HepG2 (cell line): Measurements from ENCODE around the gene MRPS21. TPM values are rescaled to one million over a fixed set of nuclear protein-coding genes. Genes with fewer than 3 reads are reported as not detected.
A peak's percentile ranks its signal among the peaks of the same experiment; 100 is the strongest.

Experiments
- ATAC-seq: fragments of 200-7000 bp; cut with Tn5 transposase; 3 replicates; pipeline ENCODE4 v1.9.1; 2020; ENCODE audit warnings: mild to moderate bottlenecking, moderate library complexity
- BruUV-seq: library from RNA; stranded (reverse); fragments of 400-500 nt; replicated peaks from 2 replicates; lab custom pipeline; 2021; lab: Mats Ljungman, UMichigan
- CTCF ChIA-PET: fragments of 300-600 bp; formaldehyde crosslinking; extraction: SDS; loops from one replicate; lab custom pipeline; 2021; ENCODE audit warnings: low total read pairs, inconsistent platforms, low intra/inter-chr PET ratio; lab: Yijun Ruan, JAX
- POLR2A ChIA-PET: fragments of 350-600 bp; sonication (Branson Sonifier 250); formaldehyde crosslinking; loops from one replicate; lab custom pipeline; 2020; ENCODE audit warnings: antibody characterized with exemption, inconsistent platforms; lab: Yijun Ruan, JAX
- DNase-seq: peaks from one replicate; pipeline ENCODE4 v3.0.0-alpha.2; 2015; ENCODE audit warnings: low spot score
- FAIRE-seq: peaks from 3 replicates; lab custom pipeline; 2011; peaks lifted over from hg19 to GRCh38; lab: Jason Lieb, UNC
- H2AFZ ChIP-seq: one replicate; pipeline ENCODE4 v1.6.1; 2011; ENCODE audit warnings: low read length, inconsistent platforms
- H3K27ac ChIP-seq: fragments of 300-600 bp; 3 replicates; pipeline ENCODE4 v1.8.0; 2011; ENCODE audit warnings: mixed run types, mild to moderate bottlenecking, mixed read lengths, low read length, inconsistent platforms; ENCODE audit not compliant: insufficient read depth; ENCODE audit errors: extremely low read length
- H3K27me3 ChIP-seq, 2 experiments: fragments of 200-600 bp in 1 of 2; 2 replicates in 1 of 2; 3 replicates in 1 of 2; pipeline versions ENCODE4 v1.6.0 to v1.8.0; 2011; ENCODE audit warnings: low read length in 2 of 2, mild to moderate bottlenecking in 2 of 2, moderate library complexity in 2 of 2, inconsistent platforms in 1 of 2; ENCODE audit not compliant: insufficient read depth in 2 of 2, control insufficient read depth in 1 of 2
- H3K36me3 ChIP-seq, 2 experiments: fragments of 200-600 bp in 1 of 2; replicated peaks in 1 of 2; 2 replicates in 1 of 2; 3 replicates in 1 of 2; pipeline versions ENCODE4 v1.5.1 to v1.8.0; 2011; ENCODE audit warnings: low read length in 2 of 2, inconsistent platforms in 1 of 2; ENCODE audit not compliant: insufficient read depth in 2 of 2, control insufficient read depth in 1 of 2
- H3K4me1 ChIP-seq: 2 replicates; pipeline ENCODE4 v1.5.1; 2012; ENCODE audit warnings: low read length, inconsistent platforms; ENCODE audit not compliant: insufficient read depth
- H3K4me2 ChIP-seq: 2 replicates; pipeline ENCODE4 v1.6.0; 2011; ENCODE audit warnings: low read depth, low read length, inconsistent platforms
- H3K4me3 ChIP-seq, 3 experiments: fragments of 200-600 bp in 1 of 3; sonication (generic), shearing (Covaris generic) in 1 of 3; replicated peaks in 1 of 3; 2 replicates each; pipeline ENCODE4 v1.5.1; 2011 to 2016; ENCODE audit warnings: low read length in 3 of 3, inconsistent platforms in 2 of 3, low read depth in 2 of 3, mild to moderate bottlenecking in 2 of 3, control low read depth in 1 of 3, mixed read lengths in 1 of 3; ENCODE audit not compliant: insufficient read depth in 1 of 3
- H3K79me2 ChIP-seq: one replicate; pipeline ENCODE4 v1.6.1; 2011; ENCODE audit warnings: low read length, inconsistent platforms; ENCODE audit not compliant: insufficient read depth
- H3K9ac ChIP-seq: 2 replicates; pipeline ENCODE4 v1.6.0; 2011; ENCODE audit warnings: mild to moderate bottlenecking, low read depth, low read length, inconsistent platforms; ENCODE audit not compliant: insufficient read depth
- H3K9me3 ChIP-seq: 2 replicates; pipeline ENCODE4 v1.5.1; 2012; ENCODE audit warnings: mild to moderate bottlenecking, low read length
- H4K20me1 ChIP-seq: 2 replicates; pipeline ENCODE4 v1.6.0; 2011; ENCODE audit warnings: inconsistent platforms, mild to moderate bottlenecking, low read length, moderate library complexity; ENCODE audit not compliant: insufficient read depth
- HES4 ChIP-seq: sonication (generic); formaldehyde crosslinking; IDR thresholded peaks from 2 replicates; pipeline ENCODE4 v1.9.0; 2021; ENCODE audit warnings: mild to moderate bottlenecking, missing genetic modification reagents, borderline replicate concordance
- SIN3A ChIP-seq: IDR thresholded peaks from 2 replicates; pipeline ENCODE4 v1.6.1; 2011; ENCODE audit warnings: low read depth, mild to moderate bottlenecking, control low read depth, low read length, borderline replicate concordance
- SIX4 ChIP-seq: sonication (generic); formaldehyde crosslinking; IDR thresholded peaks from 2 replicates; pipeline ENCODE4 v1.4.0; 2020; ENCODE audit warnings: missing genetic modification reagents
- ZC3H13 ChIP-seq: sonication (generic); formaldehyde crosslinking; IDR thresholded peaks from 2 replicates; pipeline ENCODE4 v1.8.1; 2023; ENCODE audit warnings: mild to moderate bottlenecking, missing genetic modification reagents, moderate library complexity
- ZFP37 ChIP-seq: sonication (generic); formaldehyde crosslinking; IDR thresholded peaks from 2 replicates; pipeline ENCODE4 v1.4.0; 2020; ENCODE audit warnings: missing genetic modification reagents, borderline replicate concordance
- ZNF280B ChIP-seq: sonication (generic); formaldehyde crosslinking; IDR thresholded peaks from 2 replicates; pipeline ENCODE4 v1.5.0; 2020; ENCODE audit warnings: missing genetic modification reagents, mild to moderate bottlenecking, borderline replicate concordance
- ZNF691 ChIP-seq: sonication (generic); formaldehyde crosslinking; IDR thresholded peaks from 2 replicates; pipeline ENCODE4 v1.4.0; 2020; ENCODE audit warnings: missing genetic modification reagents, low read depth, mild to moderate bottlenecking, borderline replicate concordance
- ZNF790 ChIP-seq: sonication (generic); formaldehyde crosslinking; IDR thresholded peaks from 2 replicates; pipeline ENCODE4 v1.8.0; 2022; ENCODE audit warnings: missing genetic modification reagents, mild to moderate bottlenecking, borderline replicate concordance
- ZSCAN5A ChIP-seq: sonication (generic); formaldehyde crosslinking; IDR thresholded peaks from 2 replicates; pipeline ENCODE4 v1.8.0; 2022; ENCODE audit warnings: mild to moderate bottlenecking, missing genetic modification reagents, borderline replicate concordance
- WGBS: methylation state at CpG from one replicate; pipeline ENCODE4 v1.1.6; 2017; ENCODE audit warnings: low lambda C conversion rate; 5-methylcytosine and 5-hydroxymethylcytosine counted together
- in situ Hi-C: cut with HindIII; loops from 2 replicates; pipeline ENCODE4 v1.10.0; 2017; ENCODE audit warnings: low pct_unique_long_range_greater_than_20kb; ENCODE audit not compliant: extremely low pct_ligation_motif_present
- intact Hi-C: fragments of 100-400 bp; cut with micrococcal nuclease; formaldehyde crosslinking; loops from one replicate; pipeline ENCODE4 v1.10.0; 2022; ENCODE audit not compliant: unreplicated experiment
- polyA plus RNA-seq, 8 experiments: library from polyadenylated mRNA; depleted of rRNA in 3 of 8; stranded (reverse) in 7 of 8; unstranded in 1 of 8; fragments of >200 nt; fragmentation: Illumina TruSeq in 4 of 8; extraction: Trizol in 4 of 8; gene quantifications; 2 replicates each; pipeline versions ENCODE4 v1.2.1 to v1.2.3, GENCODE V29; 2011 to 2016; ENCODE audit warnings: low read depth in 4 of 8, missing spikeins in 1 of 8, mixed read lengths in 1 of 8; ENCODE audit not compliant: insufficient read depth in 1 of 8
- total RNA-seq, 5 experiments: library from RNA; depleted of rRNA; stranded (reverse); fragments of >200 nt; fragmentation: Illumina TruSeq; extraction: Trizol; gene quantifications; 2 replicates each; pipeline ENCODE4 v1.2.3, GENCODE V29; 2016; ENCODE audit warnings: low read depth in 1 of 5

Gene MRPS21
- total and polyA plus RNA-seq, 2 of the 13 experiments (the other 11 are each of a cell fraction or from before 2014, with no cell fraction given) = 59.4 to 64.2 TPM

GRCh38 chr1:150259217-150259616, 34.4 kb upstream of the MRPS21 start:
- no TSS peak for BruUV-seq
- no peaks in the 10 kb centered on the region for H3K9me3 ChIP-seq
- DNase-seq = no peak
- peak overlapping the region; percentile 73 for H3K27ac ChIP-seq
- no peaks in the 10 kb centered on the region for H3K79me2 ChIP-seq
- POLR2A ChIA-PET = interaction anchor here (0.9 to 5.0 kb wide), 3 partner anchors 9 to 105 kb away, joined by 3 to 32 read pairs (median 4); partner anchors contain the start of genes APH1A and RPRD2
- peaks cover 0 to 1% of the 10 kb centered on the region in 2 experiments; a peak in 2 of 5 replicates for H3K36me3 ChIP-seq
- peak overlapping the region; percentile 47; the same call in 1 of the 2 replicates for H3K9ac ChIP-seq
- H4K20me1 ChIP-seq = no peaks in the 10 kb centered on the region
- FAIRE-seq = no peak
- no peak for ATAC-seq
- TF ChIP-seq ZNF790 = no peak
- H2AFZ ChIP-seq = no peak overlapping the region
- no peaks in the 10 kb centered on the region; a peak in 1 of 5 replicates for H3K27me3 ChIP-seq
- intact Hi-C loops (loop anchor here (10.0 kb wide), 1 partner anchor 296 kb away; no protein-coding TSS in a partner anchor), in situ Hi-C loops (loop anchor here (5.0 to 10.0 kb wide), 3 partner anchors 38 to 276 kb away; no protein-coding TSS in a partner anchor)
- H3K4me1 ChIP-seq = peaks cover 45% of the 10 kb centered on the region
- peak overlapping the region; percentile 98 for H3K4me2 ChIP-seq
- CTCF ChIA-PET = no interaction called here
- whole genome bisulfite sequencing = 8% methylated on average over 2 of the region's 4 CpGs
- peak overlapping the region; percentile 42 to 78 (median 53) for H3K4me3 ChIP-seq

DNA sequence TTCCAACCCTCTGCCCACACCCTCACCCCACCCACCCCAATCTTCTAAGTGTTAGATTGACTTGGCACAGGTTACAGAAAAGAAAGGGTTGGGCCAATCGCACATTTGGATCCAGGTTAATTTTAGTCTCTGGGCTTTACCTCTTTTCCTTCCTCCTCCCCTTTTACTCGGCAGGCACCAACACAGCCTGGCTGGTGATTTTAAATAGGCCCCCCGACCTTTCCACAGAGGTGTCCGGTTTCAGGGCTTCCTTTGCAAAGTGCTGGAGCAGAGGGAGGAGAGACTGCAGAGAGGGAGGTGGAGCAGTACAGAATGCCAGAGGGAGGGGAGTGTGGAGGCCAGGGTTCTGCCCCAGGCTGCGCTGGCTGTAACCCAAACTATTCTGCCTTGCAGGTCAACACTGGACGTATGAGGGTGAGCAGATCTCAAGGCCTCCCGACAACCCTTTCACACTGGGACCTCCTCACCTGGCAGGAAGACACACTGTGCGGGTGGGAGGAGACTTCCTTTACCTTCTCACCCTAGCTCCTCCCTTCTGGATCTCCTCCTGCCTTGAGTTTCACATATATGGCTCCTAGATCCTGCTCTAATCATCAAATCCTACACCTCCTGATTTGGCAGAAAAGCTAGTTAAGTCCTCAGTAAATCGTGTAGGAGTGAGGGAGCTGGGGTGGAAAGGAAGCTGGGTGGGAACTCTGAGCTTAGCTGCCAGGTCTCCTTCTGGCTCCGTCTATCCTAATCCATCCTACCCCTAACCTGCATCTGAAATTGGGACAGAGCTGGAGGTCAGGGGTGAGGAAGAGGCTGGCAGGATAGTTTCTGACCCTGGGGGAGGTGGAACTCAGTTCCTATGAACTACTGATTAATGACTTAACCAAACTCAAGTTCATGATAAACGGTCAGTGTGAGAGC, 33.6 kb upstream of the MRPS21 start:
- H2AFZ ChIP-seq = peak overlapping the region; percentile 31
- no peaks in the 10 kb centered on the region for H3K79me2 ChIP-seq
- ChIA-PET CTCF (no interaction called here), POLR2A (interaction anchor here (0.9 to 5.0 kb wide), 4 partner anchors 9 to 104 kb away, joined by 3 to 32 read pairs (median 4); partner anchors contain the start of genes APH1A and RPRD2)
- H3K4me1 ChIP-seq = peaks cover 45% of the 10 kb centered on the region
- H3K27me3 ChIP-seq = no peaks in the 10 kb centered on the region; a peak in 1 of 5 replicates
- H3K4me2 ChIP-seq = peak overlapping the region; percentile 98
- ATAC-seq (peak; percentile 78), DNase-seq (peak; percentile 79), FAIRE-seq (peak; percentile 90)
- in situ Hi-C loops (loop anchor here (5.0 to 10.0 kb wide), 3 partner anchors 37 to 275 kb away; no protein-coding TSS in a partner anchor), intact Hi-C loops (loop anchor here (10.0 kb wide), 1 partner anchor 295 kb away; no protein-coding TSS in a partner anchor)
- no peaks in the 10 kb centered on the region for H3K9me3 ChIP-seq
- peak overlapping the region; percentile 73 for H3K27ac ChIP-seq
- H3K36me3 ChIP-seq = peaks cover 1 to 5% of the 10 kb centered on the region in 2 experiments; a peak in 2 of 5 replicates
- no TSS peak for BruUV-seq
- H4K20me1 ChIP-seq = no peaks in the 10 kb centered on the region
- 15% methylated on average over 11 of the region's 11 CpGs for WGBS
- H3K4me3 ChIP-seq = peak overlapping the region; percentile 42 to 78 (median 53); a peak in 5 of 6 replicates
- peak overlapping the region; percentile 47; the same call in 1 of the 2 replicates for H3K9ac ChIP-seq
- TF ChIP-seq ZSCAN5A (CRISPR knock-in tag) (no peak), ZNF280B (CRISPR knock-in tag) (no peak), ZNF691 (no peak), HES4 (CRISPR knock-in tag) (no peak), ZFP37 (no peak), SIX4 (CRISPR knock-in tag) (peak; percentile 97), SIN3A (peak; percentile 23; the same call in 1 of the 2 replicates), ZC3H13 (CRISPR knock-in tag) (no peak)
